ENCODE results near the gene UNC45B.
A peak's percentile ranks its signal among the peaks of the same experiment; 100 is the strongest.
"Not testable (repeated sequence)": the region's sequence is repeated elsewhere in the genome, so short reads cannot be mapped to it uniquely, and the experiment has no call there.

UNC45B gene

GRCh38 chr17:35147375-35147905 is at the start of gene UNC45B:
UNC45B (plus strand) TSS chr17:35147817; CDS start chr17:35148264, 447 bp downstream.
- H3K27me3 ChIP-seq (ENCODE audit: control insufficient read depth, insufficient read depth, low read length), result no peaks in the 10 kb centered on the region
- H3K9me3 ChIP-seq (ENCODE audit: control insufficient read depth, insufficient read depth, low read length), result no peaks in the 10 kb centered on the region

GRCh38 chr17:35099908-35100307 is 47.7 kb upstream of the UNC45B start:
- Histone ChIP-seq H3K4me3 (ENCODE audit: low read depth, low read length) (no peak overlapping the region), H3K9me3 (ENCODE audit: control insufficient read depth, insufficient read depth, low read length) (no peaks in the 10 kb centered on the region), H3K27ac (ENCODE audit: low read depth, low read length) (no peak overlapping the region), H3K27me3 (ENCODE audit: control insufficient read depth, insufficient read depth, low read length) (no peaks in the 10 kb centered on the region), H3K36me3 (ENCODE audit: control insufficient read depth, insufficient read depth, low read length) (peaks cover 41% of the 10 kb centered on the region), H3K4me1 (ENCODE audit: control insufficient read depth, insufficient read depth, low read length) (no peaks in the 10 kb centered on the region), H3K9ac (ENCODE audit: low read depth, low read length) (no peak overlapping the region)

More at GRCh38 chr17:35147375-35147905, at the start of gene UNC45B:
- no peak within 1 kb of the TSS for H3K27ac ChIP-seq (ENCODE audit: low read depth, low read length)
- H3K9ac ChIP-seq (ENCODE audit: low read depth, low read length), result no peak within 1 kb of the TSS
- no peaks in the 10 kb centered on the region for H3K36me3 ChIP-seq (ENCODE audit: control insufficient read depth, insufficient read depth, low read length)
- no peaks in the 10 kb centered on the region for H3K4me1 ChIP-seq (ENCODE audit: control insufficient read depth, insufficient read depth, low read length)
- no peak within 1 kb of the TSS for H3K4me3 ChIP-seq (ENCODE audit: low read depth, low read length)

GRCh38 chr17:35101036-35101435 is 46.6 kb upstream of the UNC45B start:
- Histone ChIP-seq H3K27ac (ENCODE audit: low read depth, low read length) (no peak overlapping the region), H3K4me3 (ENCODE audit: low read depth, low read length) (no peak overlapping the region), H3K9me3 (ENCODE audit: control insufficient read depth, insufficient read depth, low read length) (no peaks in the 10 kb centered on the region), H3K27me3 (ENCODE audit: control insufficient read depth, insufficient read depth, low read length) (no peaks in the 10 kb centered on the region), H3K36me3 (ENCODE audit: control insufficient read depth, insufficient read depth, low read length) (peaks cover 51% of the 10 kb centered on the region), H3K4me1 (ENCODE audit: control insufficient read depth, insufficient read depth, low read length) (no peaks in the 10 kb centered on the region), H3K9ac (ENCODE audit: low read depth, low read length) (no peak overlapping the region)

- Histone ChIP-seq H3K4me1 (ENCODE audit: control insufficient read depth, insufficient read depth, low read length) (no peaks in the 10 kb centered on the region), H3K9ac (ENCODE audit: low read depth, low read length) (no peak overlapping the region), H3K4me3 (ENCODE audit: low read depth, low read length) (no peak overlapping the region), H3K27me3 (ENCODE audit: control insufficient read depth, insufficient read depth, low read length) (no peaks in the 10 kb centered on the region), H3K27ac (ENCODE audit: low read depth, low read length) (no peak overlapping the region), H3K9me3 (ENCODE audit: control insufficient read depth, insufficient read depth, low read length) (no peaks in the 10 kb centered on the region), H3K36me3 (ENCODE audit: control insufficient read depth, insufficient read depth, low read length) (peaks cover 54% of the 10 kb centered on the region)
These were observed 45.9 kb upstream of the UNC45B start for GRCh38 chr17:35101725-35102124.

GRCh38 chr17:35103271-35103670 is 44.3 kb upstream of the UNC45B start:
- H3K36me3 ChIP-seq (ENCODE audit: control insufficient read depth, insufficient read depth, low read length), result peaks cover 54% of the 10 kb centered on the region
- H3K4me3 ChIP-seq (ENCODE audit: low read depth, low read length), result no peak overlapping the region
- no peaks in the 10 kb centered on the region for H3K27me3 ChIP-seq (ENCODE audit: control insufficient read depth, insufficient read depth, low read length)
- H3K27ac ChIP-seq (ENCODE audit: low read depth, low read length), result no peak overlapping the region
- no peak overlapping the region for H3K9ac ChIP-seq (ENCODE audit: low read depth, low read length)
- no peaks in the 10 kb centered on the region for H3K9me3 ChIP-seq (ENCODE audit: control insufficient read depth, insufficient read depth, low read length)
- H3K4me1 ChIP-seq (ENCODE audit: control insufficient read depth, insufficient read depth, low read length), result no peaks in the 10 kb centered on the region

- no peaks in the 10 kb centered on the region for H3K4me1 ChIP-seq (ENCODE audit: control insufficient read depth, insufficient read depth, low read length)
- no peaks in the 10 kb centered on the region for H3K9me3 ChIP-seq (ENCODE audit: control insufficient read depth, insufficient read depth, low read length)
- no peaks in the 10 kb centered on the region for H3K27me3 ChIP-seq (ENCODE audit: control insufficient read depth, insufficient read depth, low read length)
- H3K27ac ChIP-seq (ENCODE audit: low read depth, low read length), result no peak overlapping the region
- no peak overlapping the region for H3K4me3 ChIP-seq (ENCODE audit: low read depth, low read length)
- H3K9ac ChIP-seq (ENCODE audit: low read depth, low read length), result no peak overlapping the region
- H3K36me3 ChIP-seq (ENCODE audit: control insufficient read depth, insufficient read depth, low read length), result peaks cover 42% of the 10 kb centered on the region
These were observed 42.7 kb upstream of the UNC45B start for GRCh38 chr17:35104844-35105450.

GRCh38 chr17:35110791-35111190 is 36.8 kb upstream of the UNC45B start:
- H3K36me3 ChIP-seq (ENCODE audit: control insufficient read depth, insufficient read depth, low read length); H3K27me3 ChIP-seq (ENCODE audit: control insufficient read depth, insufficient read depth, low read length); H3K9ac ChIP-seq (ENCODE audit: low read depth, low read length); H3K9me3 ChIP-seq (ENCODE audit: control insufficient read depth, insufficient read depth, low read length); H3K4me1 ChIP-seq (ENCODE audit: control insufficient read depth, insufficient read depth, low read length); H3K27ac ChIP-seq (ENCODE audit: low read depth, low read length); H3K4me3 ChIP-seq (ENCODE audit: low read depth, low read length): not testable (repeated sequence)

- Histone ChIP-seq H3K9me3 (ENCODE audit: control insufficient read depth, insufficient read depth, low read length) (no peaks in the 10 kb centered on the region), H3K9ac (ENCODE audit: low read depth, low read length) (no peak overlapping the region), H3K27me3 (ENCODE audit: control insufficient read depth, insufficient read depth, low read length) (no peaks in the 10 kb centered on the region), H3K4me1 (ENCODE audit: control insufficient read depth, insufficient read depth, low read length) (0 out of 2 replicates have a peak, but pooled peaks cover 7% of the 10 kb centered on the region), H3K36me3 (ENCODE audit: control insufficient read depth, insufficient read depth, low read length) (no peaks in the 10 kb centered on the region), H3K27ac (ENCODE audit: low read depth, low read length) (peak overlapping the region; percentile 14), H3K4me3 (ENCODE audit: low read depth, low read length) (no peak overlapping the region)
These were observed 30.8 kb upstream of the UNC45B start for GRCh38 chr17:35116845-35117244.

GRCh38 chr17:35117984-35118383 is 29.6 kb upstream of the UNC45B start:
- Histone ChIP-seq H3K27me3 (ENCODE audit: control insufficient read depth, insufficient read depth, low read length) (no peaks in the 10 kb centered on the region), H3K4me1 (ENCODE audit: control insufficient read depth, insufficient read depth, low read length) (0 out of 2 replicates have a peak, but pooled peaks cover 7% of the 10 kb centered on the region), H3K27ac (ENCODE audit: low read depth, low read length) (no peak overlapping the region), H3K9me3 (ENCODE audit: control insufficient read depth, insufficient read depth, low read length) (no peaks in the 10 kb centered on the region), H3K4me3 (ENCODE audit: low read depth, low read length) (no peak overlapping the region), H3K9ac (ENCODE audit: low read depth, low read length) (no peak overlapping the region), H3K36me3 (ENCODE audit: control insufficient read depth, insufficient read depth, low read length) (no peaks in the 10 kb centered on the region)

- Histone ChIP-seq H3K4me3 (ENCODE audit: low read depth, low read length) (peak within 1 kb of the TSS; percentile 69), H3K9me3 (ENCODE audit: control insufficient read depth, insufficient read depth, low read length) (no peaks in the 10 kb centered on the region), H3K27ac (ENCODE audit: low read depth, low read length) (peak within 1 kb of the TSS; percentile 87), H3K27me3 (ENCODE audit: control insufficient read depth, insufficient read depth, low read length) (no peaks in the 10 kb centered on the region), H3K4me1 (ENCODE audit: control insufficient read depth, insufficient read depth, low read length) (0 out of 2 replicates have a peak, but pooled peaks cover 7% of the 10 kb centered on the region), H3K36me3 (ENCODE audit: control insufficient read depth, insufficient read depth, low read length) (no peaks in the 10 kb centered on the region), H3K9ac (ENCODE audit: low read depth, low read length) (peak within 1 kb of the TSS; percentile 62)
These were observed 28.0 kb upstream of the UNC45B start, which contains the start of gene RAD51D for GRCh38 chr17:35119370-35120165. RAD51D (minus strand) TSS chr17:35119860; CDS start chr17:35119613, 247 bp downstream.

GRCh38 chr17:35121315-35121714 is 26.3 kb upstream of the UNC45B start, which contains the start of gene FNDC8:
FNDC8 (plus strand) TSS chr17:35121615; CDS start chr17:35121694, 79 bp downstream.
- H3K9ac ChIP-seq (ENCODE audit: low read depth, low read length), result no peak within 1 kb of the TSS
- no peaks in the 10 kb centered on the region for H3K27me3 ChIP-seq (ENCODE audit: control insufficient read depth, insufficient read depth, low read length)
- H3K4me1 ChIP-seq (ENCODE audit: control insufficient read depth, insufficient read depth, low read length), result 0 out of 2 replicates have a peak, but pooled peaks cover 3% of the 10 kb centered on the region
- no peaks in the 10 kb centered on the region for H3K36me3 ChIP-seq (ENCODE audit: control insufficient read depth, insufficient read depth, low read length)
- no peak within 1 kb of the TSS for H3K4me3 ChIP-seq (ENCODE audit: low read depth, low read length)
- no peaks in the 10 kb centered on the region for H3K9me3 ChIP-seq (ENCODE audit: control insufficient read depth, insufficient read depth, low read length)
- no peak within 1 kb of the TSS for H3K27ac ChIP-seq (ENCODE audit: low read depth, low read length)

Data from HUES48 (cell line).